Neural crest cell (in vitro differentiated cells): ENCODE results near the gene LMO2. TPM values are rescaled to one million over a fixed set of nuclear protein-coding genes. Genes with fewer than 3 reads are reported as not detected.

Source experiments
- DNase-seq: peaks from one replicate; pipeline ENCODE4 v3.0.0; 2021; ENCODE audit warnings: low read depth, mixed read lengths, low spot score
- H3K27ac Mint-ChIP-seq: one replicate; pipeline ENCODE4 v1.8.0; 2021; ENCODE audit warnings: mild to moderate bottlenecking, mixed read lengths; ENCODE audit not compliant: unreplicated experiment
- H3K27me3 Mint-ChIP-seq: 2 replicates; pipeline ENCODE4 v1.8.0; 2021; ENCODE audit warnings: low read depth, mild to moderate bottlenecking, mixed read lengths
- H3K36me3 Mint-ChIP-seq: 2 replicates; pipeline ENCODE4 v1.8.0; 2021; ENCODE audit warnings: low read depth, mild to moderate bottlenecking, mixed read lengths
- H3K4me1 Mint-ChIP-seq: 2 replicates; pipeline ENCODE4 v1.8.0; 2021; ENCODE audit warnings: mixed read lengths
- H3K4me3 Mint-ChIP-seq: one replicate; pipeline ENCODE4 v1.8.0; 2021; ENCODE audit warnings: mild to moderate bottlenecking, mixed read lengths
- H3K9me3 Mint-ChIP-seq: 2 replicates; pipeline ENCODE4 v1.8.0; 2021; ENCODE audit warnings: mixed read lengths
- CTCF ChIP-seq: fragments of 200-600 bp; sonication (generic); conservative IDR thresholded peaks from 2 replicates; pipeline ENCODE4 v1.5.0; 2021; ENCODE audit warnings: antibody characterized with exemption, mild to moderate bottlenecking
- total RNA-seq: library from RNA; stranded (reverse); gene quantifications from 2 replicates; pipeline ENCODE4 v1.2.1, GENCODE V29; 2021

Gene LMO2
- total RNA-seq, 1 donor from 2014 or later = 0.49 TPM

- no peaks in the 10 kb centered on the region for H3K36me3 Mint-ChIP-seq
- no peak for TF ChIP-seq CTCF
- H3K4me3 Mint-ChIP-seq = no peak overlapping the region
- H3K27ac Mint-ChIP-seq = no peak overlapping the region
- DNase-seq = no peak
- peaks cover 42% of the 10 kb centered on the region for H3K27me3 Mint-ChIP-seq
- H3K4me1 Mint-ChIP-seq = peaks cover 3% of the 10 kb centered on the region
- peaks cover 3% of the 10 kb centered on the region for H3K9me3 Mint-ChIP-seq
These were observed 7.3 kb downstream of the LMO2 start for GRCh38 chr11:33884601-33885000.

GRCh38 chr11:33884035-33884434 is 7.8 kb downstream of the LMO2 start:
- Mint-ChIP-seq H3K27me3 (peaks cover 46% of the 10 kb centered on the region), H3K27ac (no peak overlapping the region), H3K36me3 (no peaks in the 10 kb centered on the region), H3K9me3 (peaks cover 3% of the 10 kb centered on the region), H3K4me3 (no peak overlapping the region), H3K4me1 (peaks cover 3% of the 10 kb centered on the region)
- no peak for TF ChIP-seq CTCF
- DNase-seq = no peak

- TF ChIP-seq CTCF = no peak
- H3K9me3 Mint-ChIP-seq = peaks cover 3% of the 10 kb centered on the region
- H3K27me3 Mint-ChIP-seq = peaks cover 63% of the 10 kb centered on the region
- H3K4me3 Mint-ChIP-seq = no peak overlapping the region
- no peak for DNase-seq
- H3K4me1 Mint-ChIP-seq = peaks cover 3% of the 10 kb centered on the region
- H3K36me3 Mint-ChIP-seq = no peaks in the 10 kb centered on the region
- H3K27ac Mint-ChIP-seq = no peak overlapping the region
These were observed 10.0 kb downstream of the LMO2 start for GRCh38 chr11:33881651-33882503.

- peaks cover 71% of the 10 kb centered on the region for H3K27me3 Mint-ChIP-seq
- no peak for TF ChIP-seq CTCF
These were observed 10.9 kb downstream of the LMO2 start for GRCh38 chr11:33880979-33881378.

GRCh38 chr11:33879375-33879774 is 12.5 kb downstream of the LMO2 start:
- TF ChIP-seq CTCF = no peak
- Mint-ChIP-seq H3K4me3 (no peak overlapping the region), H3K27ac (no peak overlapping the region), H3K27me3 (peaks cover 75% of the 10 kb centered on the region), H3K36me3 (no peaks in the 10 kb centered on the region), H3K9me3 (no peaks in the 10 kb centered on the region), H3K4me1 (peaks cover 4% of the 10 kb centered on the region)
- no peak for DNase-seq

More at GRCh38 chr11:33880979-33881378, 10.9 kb downstream of the LMO2 start:
- H3K36me3 Mint-ChIP-seq = no peaks in the 10 kb centered on the region
- DNase-seq = no peak
- peaks cover 3% of the 10 kb centered on the region for H3K9me3 Mint-ChIP-seq
- peaks cover 3% of the 10 kb centered on the region for H3K4me1 Mint-ChIP-seq
- no peak overlapping the region for H3K4me3 Mint-ChIP-seq
- H3K27ac Mint-ChIP-seq = no peak overlapping the region
